GM12872 (cell line): ENCODE data around the gene GNAL.

Experiments used
- CTCF ChIP-seq: IDR thresholded peaks from 3 replicates; pipeline ENCODE4 v1.5.1; 2011; ENCODE audit warnings: low read depth, mild to moderate bottlenecking, low read length, moderate library complexity; ENCODE audit not compliant: insufficient read depth

Gene GNAL

GRCh38 chr18:11688972-11689668 is at the start of gene GNAL:
Gene GNAL (plus strand): TSS chr18:11689264. CDS start chr18:11689564, 300 bp downstream.
- TF ChIP-seq CTCF, result no peak

- no peak for TF ChIP-seq CTCF
Measured at GRCh38 chr18:11649839-11650238, 39.2 kb upstream of the GNAL start.

- TF ChIP-seq CTCF, result no peak
Measured at GRCh38 chr18:11651899-11652298, 37.2 kb upstream of the GNAL start.

- no peak for TF ChIP-seq CTCF
Measured at GRCh38 chr18:11653521-11653920, 35.5 kb upstream of the GNAL start.

- peak; percentile 76 for TF ChIP-seq CTCF
Measured at GRCh38 chr18:11654736-11655605, 34.1 kb upstream of the GNAL start.

- TF ChIP-seq CTCF, result no peak
Measured at GRCh38 chr18:11655606-11655932, 33.5 kb upstream of the GNAL start.

GRCh38 chr18:11657152-11657551 is 31.9 kb upstream of the GNAL start:
- no peak for TF ChIP-seq CTCF
